BJ (cell line): Measurements from ENCODE around the gene PLEKHA1. TPM values are rescaled to one million over a fixed set of nuclear protein-coding genes. Genes with fewer than 3 reads are reported as not detected.

Source experiments
- CTCF ChIA-PET: fragments of 350-600 bp; formaldehyde crosslinking; extraction: SDS; loops from one replicate; lab custom pipeline; 2021; ENCODE audit warnings: antibody characterized with exemption, inconsistent platforms; lab: Yijun Ruan, JAX
- POLR2A ChIA-PET: fragments of 300-600 bp; sonication (Branson Sonifier 250); formaldehyde crosslinking; extraction: SDS; loops from one replicate; lab custom pipeline; 2021; ENCODE audit warnings: antibody characterized with exemption; lab: Charles Lee
- DNase-seq: peaks from one replicate; pipeline ENCODE4 v3.0.0-alpha.2; 2011; ENCODE audit warnings: low read depth
- H3K27me3 ChIP-seq: 2 replicates; pipeline ENCODE4 v1.6.0; 2011; ENCODE audit warnings: low read length; ENCODE audit not compliant: control insufficient read depth, insufficient read depth
- H3K36me3 ChIP-seq: 2 replicates; pipeline ENCODE4 v1.5.1; 2011; ENCODE audit warnings: low read length; ENCODE audit not compliant: control insufficient read depth, insufficient read depth
- H3K4me3 ChIP-seq: 2 replicates; pipeline ENCODE4 v1.5.1; 2011; ENCODE audit warnings: low read depth, mild to moderate bottlenecking, control low read depth, low read length
- CTCF ChIP-seq: IDR thresholded peaks from 2 replicates; pipeline ENCODE4 v1.5.1; 2011; ENCODE audit warnings: low read depth, mild to moderate bottlenecking, control low read depth, inconsistent platforms, low read length, moderate library complexity; ENCODE audit not compliant: insufficient read depth
- polyA plus RNA-seq: library from polyadenylated mRNA; depleted of rRNA; stranded (reverse); fragments of >200 nt; gene quantifications from 2 replicates; pipeline ENCODE4 v1.2.3, GENCODE V29; 2011

Gene PLEKHA1
- polyA plus RNA-seq, 1 experiment = 18.6 TPM

DNA sequence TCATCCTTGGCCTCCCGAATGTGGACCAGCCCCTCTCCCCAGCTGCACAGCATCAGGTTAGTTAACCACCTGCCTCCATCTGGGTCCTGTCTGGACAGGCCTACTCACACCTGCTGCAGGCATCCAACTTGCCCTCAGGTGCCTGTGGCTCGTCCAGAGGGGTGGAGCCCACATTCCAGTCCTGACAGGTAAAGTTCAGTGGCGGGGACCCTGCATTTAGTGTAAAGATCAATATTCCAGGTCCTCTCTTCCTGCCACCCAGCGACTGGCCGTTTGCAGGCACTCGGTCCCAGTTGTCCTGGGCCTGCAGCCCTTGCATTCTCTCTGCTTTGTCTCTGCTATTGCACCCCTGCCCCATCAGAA lies 101.8 kb downstream of the PLEKHA1 start:
- ChIA-PET CTCF (no interaction called here), POLR2A (no interaction called here)
- H3K36me3 ChIP-seq = no peaks in the 10 kb centered on the region
- TF ChIP-seq CTCF = no peak
- DNase-seq = no peak
- no peak overlapping the region for H3K4me3 ChIP-seq
- no peaks in the 10 kb centered on the region for H3K27me3 ChIP-seq

- CTCF ChIA-PET = no interaction called here
- POLR2A ChIA-PET = no interaction called here
Measured at GRCh38 chr10:122477436-122477835, 102.9 kb downstream of the PLEKHA1 start.

DNA sequence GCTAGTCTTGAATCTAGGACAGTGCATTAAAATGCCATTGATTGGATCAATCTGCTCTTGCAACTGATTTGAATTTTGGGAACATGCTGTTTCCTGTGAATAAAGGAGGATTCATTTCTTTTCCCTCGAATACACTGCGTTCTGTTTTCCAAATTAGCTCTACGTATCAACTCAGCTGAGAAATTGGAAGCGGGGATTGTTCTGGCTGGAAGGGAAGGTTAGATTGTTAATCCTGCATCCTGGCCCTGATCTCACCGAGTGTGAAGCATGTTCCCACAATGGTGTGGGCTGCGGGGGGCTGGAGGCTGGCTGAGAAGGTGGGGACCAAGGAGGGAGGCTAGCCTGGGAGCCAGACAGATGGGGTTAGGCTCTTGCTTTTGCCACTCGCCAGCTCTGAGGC lies 104.5 kb downstream of the PLEKHA1 start:
- POLR2A ChIA-PET = no interaction called here
- CTCF ChIA-PET = no interaction called here
- no peak overlapping the region for H3K4me3 ChIP-seq
- H3K36me3 ChIP-seq = no peaks in the 10 kb centered on the region
- no peak for TF ChIP-seq CTCF
- DNase-seq = no peak
- no peaks in the 10 kb centered on the region for H3K27me3 ChIP-seq

More at GRCh38 chr10:122477436-122477835, 102.9 kb downstream of the PLEKHA1 start:
- no peak for TF ChIP-seq CTCF
- no peak for DNase-seq
- no peak overlapping the region for H3K4me3 ChIP-seq
- no peaks in the 10 kb centered on the region for H3K36me3 ChIP-seq
- no peaks in the 10 kb centered on the region for H3K27me3 ChIP-seq

DNA sequence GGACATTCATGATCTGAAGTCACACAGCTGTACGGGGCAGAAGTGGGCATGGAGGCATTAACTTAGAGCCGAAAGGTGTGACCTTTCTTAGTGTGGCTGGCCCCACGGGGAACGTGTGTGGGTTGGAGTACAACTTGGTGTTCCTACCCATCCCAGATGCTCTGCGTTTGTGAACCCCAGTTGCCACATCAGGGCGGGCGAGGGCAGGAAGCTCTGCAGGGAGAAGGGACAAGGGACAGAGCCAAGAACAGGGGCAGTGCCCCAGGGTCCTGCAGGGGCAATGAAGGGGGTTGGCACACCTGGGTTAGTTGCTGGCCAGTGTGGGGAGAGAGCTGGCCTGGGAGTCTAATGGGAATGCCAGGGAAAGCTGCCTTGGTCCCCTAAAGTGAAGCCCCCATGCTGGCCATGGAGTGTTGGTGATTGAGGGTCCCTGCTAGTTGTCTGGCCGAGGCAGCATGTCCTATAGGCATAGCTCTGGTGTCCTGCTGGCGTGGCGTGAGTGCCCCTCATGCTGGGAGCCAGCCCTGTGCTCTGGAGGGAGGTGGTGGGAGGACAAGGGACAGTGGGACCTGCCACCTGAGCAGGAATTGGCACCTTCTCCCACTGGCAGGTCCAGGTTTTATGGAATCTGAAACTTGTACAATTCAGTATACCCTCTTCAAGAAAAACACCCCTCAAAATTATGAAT lies 105.8 kb downstream of the PLEKHA1 start:
- CTCF ChIA-PET = no interaction called here

More for the DNA sequence above, 105.8 kb downstream of the PLEKHA1 start:
- Histone ChIP-seq H3K36me3 (no peaks in the 10 kb centered on the region), H3K4me3 (no peak overlapping the region), H3K27me3 (no peaks in the 10 kb centered on the region)
- TF ChIP-seq CTCF = no peak
- POLR2A ChIA-PET = no interaction called here
- DNase-seq = no peak
